ENCODE results near the gene KPNA6.
A peak's percentile ranks its signal among the peaks of the same experiment; 100 is the strongest.

The KPNA6 gene

DNA sequence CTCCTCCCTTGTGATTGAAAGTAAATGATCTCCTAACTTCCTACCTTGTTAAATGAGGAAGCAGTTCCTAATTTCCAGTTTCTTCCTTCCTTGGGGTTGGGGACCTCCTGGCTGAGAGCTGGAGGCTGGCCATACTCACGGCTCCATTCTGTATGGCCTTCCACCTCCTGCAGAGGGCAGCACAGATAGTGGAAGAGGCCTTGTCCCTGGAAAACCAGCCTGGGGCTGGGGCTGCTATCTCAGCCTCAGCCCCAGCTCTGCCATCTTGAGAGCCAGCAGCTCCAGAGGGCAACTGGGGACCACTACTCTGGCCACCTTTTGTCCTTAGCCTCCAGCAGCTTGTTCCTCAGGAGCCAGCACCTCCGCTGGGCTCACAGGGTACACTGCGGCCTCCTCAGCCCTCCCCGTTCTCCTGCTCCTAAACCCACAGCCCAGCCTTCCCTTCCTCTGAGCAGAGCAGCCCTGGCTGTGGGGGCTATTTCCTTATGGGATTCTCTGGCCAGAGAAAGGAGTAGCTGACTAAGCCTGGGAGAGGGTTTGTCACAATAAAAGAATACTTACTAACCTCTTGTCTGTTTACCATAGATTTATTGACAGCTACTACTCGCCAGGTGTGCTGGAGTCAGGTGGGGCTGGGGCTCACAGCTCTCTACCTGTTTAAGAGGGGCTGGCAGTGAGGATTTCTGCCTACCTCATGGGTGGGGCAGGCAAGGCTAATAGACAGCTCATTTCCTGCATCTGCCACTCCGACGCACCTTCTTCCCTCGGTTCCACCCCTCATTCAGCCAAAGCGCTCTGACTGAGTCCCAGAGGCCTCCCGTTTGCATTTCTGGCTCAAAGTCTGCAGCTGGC, 108.0 kb downstream of the KPNA6 start:
- H3K4me2 ChIP-seq (ENCODE audit: low read length), result no peak overlapping the region
- no peaks in the 10 kb centered on the region for H3K79me2 ChIP-seq (ENCODE audit: control insufficient read depth, insufficient read depth, low read length)
- H3K79me1 ChIP-seq (ENCODE audit: low read length), result no peaks in the 10 kb centered on the region
- no peak overlapping the region for H4K8ac ChIP-seq (ENCODE audit: low read depth, low read length)
- peaks cover 4% of the 10 kb centered on the region for H3K36me3 ChIP-seq (ENCODE audit: control insufficient read depth, insufficient read depth, low read length)
- no CpG with 5 or more reads among the region's 10 CpGs for WGBS (ENCODE audit: extremely low coverage, insufficient coverage, low lambda C conversion rate)
- no peak overlapping the region for H3K27ac ChIP-seq (ENCODE audit: low read depth, low read length)
- no peak overlapping the region for H2BK120ac ChIP-seq (ENCODE audit: low read depth, low read length)
- no peak overlapping the region for H3K4me3 ChIP-seq (ENCODE audit: low read length)
- H3K4me1 ChIP-seq (ENCODE audit: control insufficient read depth, low read depth, low read length), result no peaks in the 10 kb centered on the region
- no peak overlapping the region for H3K18ac ChIP-seq (ENCODE audit: low read length)
- H3K27me3 ChIP-seq (ENCODE audit: insufficient read depth, low read length, poor library complexity), result no peaks in the 10 kb centered on the region
- H4K5ac ChIP-seq (ENCODE audit: low read length), result no peak overlapping the region
- H2BK15ac ChIP-seq (replicated peaks; ENCODE audit: low read depth), result no peak overlapping the region
- DNase-seq, result peak; percentile 87
- no peak overlapping the region for H2BK5ac ChIP-seq (ENCODE audit: low read length)
- no peak overlapping the region for H2AK5ac ChIP-seq (ENCODE audit: low read length)
- H3K56ac ChIP-seq (ENCODE audit: low read length), result no peak overlapping the region
- no peak overlapping the region for H3K23ac ChIP-seq (ENCODE audit: low read length)
- H3K4ac ChIP-seq (ENCODE audit: low read depth, low read length), result no peak overlapping the region
- no peak overlapping the region for H3K9ac ChIP-seq (ENCODE audit: low read length)

- Histone ChIP-seq H3K4me3 (ENCODE audit: low read length) (no peak overlapping the region), H3K56ac (ENCODE audit: low read length) (no peak overlapping the region), H3K27ac (ENCODE audit: low read depth, low read length) (no peak overlapping the region), H3K4me1 (ENCODE audit: control insufficient read depth, low read depth, low read length) (peaks cover 5% of the 10 kb centered on the region), H2BK5ac (ENCODE audit: low read length) (no peak overlapping the region), H3K79me1 (ENCODE audit: low read length) (peaks cover 4% of the 10 kb centered on the region), H3K9ac (ENCODE audit: low read length) (no peak overlapping the region), H3K4ac (ENCODE audit: low read depth, low read length) (no peak overlapping the region), H4K5ac (ENCODE audit: low read length) (no peak overlapping the region), H3K79me2 (ENCODE audit: control insufficient read depth, insufficient read depth, low read length) (no peaks in the 10 kb centered on the region), H3K18ac (ENCODE audit: low read length) (no peak overlapping the region), H3K23ac (ENCODE audit: low read length) (no peak overlapping the region), H2AK5ac (ENCODE audit: low read length) (no peak overlapping the region), H3K4me2 (ENCODE audit: low read length) (no peak overlapping the region), H3K36me3 (ENCODE audit: control insufficient read depth, insufficient read depth, low read length) (peaks cover 4% of the 10 kb centered on the region), H2BK120ac (ENCODE audit: low read depth, low read length) (no peak overlapping the region), H4K8ac (ENCODE audit: low read depth, low read length) (no peak overlapping the region), H3K27me3 (ENCODE audit: insufficient read depth, low read length, poor library complexity) (no peaks in the 10 kb centered on the region), H2BK15ac (replicated peaks; ENCODE audit: low read depth) (no peak overlapping the region)
- no peak for DNase-seq
- WGBS (ENCODE audit: extremely low coverage, insufficient coverage, low lambda C conversion rate), result no CpG with 5 or more reads among the region's 5 CpGs
Observed at GRCh38 chr1:32216566-32216965, 108.7 kb downstream of the KPNA6 start.

GRCh38 chr1:32219022-32219421, 111.2 kb downstream of the KPNA6 start:
- H3K4me1 ChIP-seq (ENCODE audit: control insufficient read depth, low read depth, low read length), result peaks cover 5% of the 10 kb centered on the region
- no peak overlapping the region for H3K4me3 ChIP-seq (ENCODE audit: low read length)
- peaks cover 14% of the 10 kb centered on the region for H3K79me1 ChIP-seq (ENCODE audit: low read length)
- H3K79me2 ChIP-seq (ENCODE audit: control insufficient read depth, insufficient read depth, low read length), result peaks cover 14% of the 10 kb centered on the region
- H4K5ac ChIP-seq (ENCODE audit: low read length), result no peak overlapping the region
- H3K9ac ChIP-seq (ENCODE audit: low read length), result no peak overlapping the region
- no peak overlapping the region for H2AK5ac ChIP-seq (ENCODE audit: low read length)
- no peak overlapping the region for H3K4ac ChIP-seq (ENCODE audit: low read depth, low read length)
- H3K36me3 ChIP-seq (ENCODE audit: control insufficient read depth, insufficient read depth, low read length), result peaks cover 5% of the 10 kb centered on the region
- no peak overlapping the region for H3K18ac ChIP-seq (ENCODE audit: low read length)
- DNase-seq, result no peak
- H3K56ac ChIP-seq (ENCODE audit: low read length), result no peak overlapping the region
- no peak overlapping the region for H3K23ac ChIP-seq (ENCODE audit: low read length)
- H2BK120ac ChIP-seq (ENCODE audit: low read depth, low read length), result no peak overlapping the region
- H4K8ac ChIP-seq (ENCODE audit: low read depth, low read length), result no peak overlapping the region
- no peak overlapping the region for H2BK15ac ChIP-seq (replicated peaks; ENCODE audit: low read depth)
- no peak overlapping the region for H2BK5ac ChIP-seq (ENCODE audit: low read length)
- no CpG with 5 or more reads among the region's 7 CpGs for WGBS (ENCODE audit: extremely low coverage, insufficient coverage, low lambda C conversion rate)
- no peak overlapping the region for H3K4me2 ChIP-seq (ENCODE audit: low read length)
- H3K27me3 ChIP-seq (ENCODE audit: insufficient read depth, low read length, poor library complexity), result no peaks in the 10 kb centered on the region
- no peak overlapping the region for H3K27ac ChIP-seq (ENCODE audit: low read depth, low read length)

GRCh38 chr1:32220746-32221580, 113.1 kb downstream of the KPNA6 start:
- H2BK120ac ChIP-seq (ENCODE audit: low read depth, low read length), result no peak overlapping the region
- H3K4me2 ChIP-seq (ENCODE audit: low read length), result peak overlapping the region; percentile 69
- H3K18ac ChIP-seq (ENCODE audit: low read length), result no peak overlapping the region
- H3K36me3 ChIP-seq (ENCODE audit: control insufficient read depth, insufficient read depth, low read length), result peaks cover 8% of the 10 kb centered on the region
- no peak overlapping the region for H4K8ac ChIP-seq (ENCODE audit: low read depth, low read length)
- no peak overlapping the region for H4K5ac ChIP-seq (ENCODE audit: low read length)
- H3K27ac ChIP-seq (ENCODE audit: low read depth, low read length), result no peak overlapping the region
- peaks cover 5% of the 10 kb centered on the region for H3K4me1 ChIP-seq (ENCODE audit: control insufficient read depth, low read depth, low read length)
- H3K79me1 ChIP-seq (ENCODE audit: low read length), result peaks cover 17% of the 10 kb centered on the region
- no peak overlapping the region for H3K4ac ChIP-seq (ENCODE audit: low read depth, low read length)
- H2AK5ac ChIP-seq (ENCODE audit: low read length), result peak overlapping the region; percentile 25
- no peaks in the 10 kb centered on the region for H3K27me3 ChIP-seq (ENCODE audit: insufficient read depth, low read length, poor library complexity)
- H3K4me3 ChIP-seq (ENCODE audit: low read length), result peak overlapping the region; percentile 83
- no peak overlapping the region for H2BK15ac ChIP-seq (replicated peaks; ENCODE audit: low read depth)
- peak overlapping the region; percentile 11 for H2BK5ac ChIP-seq (ENCODE audit: low read length)
- no peak for DNase-seq
- peak overlapping the region; percentile 85 for H3K9ac ChIP-seq (ENCODE audit: low read length)
- H3K56ac ChIP-seq (ENCODE audit: low read length), result peak overlapping the region; percentile 94
- H3K23ac ChIP-seq (ENCODE audit: low read length), result peak overlapping the region; percentile 17
- peaks cover 16% of the 10 kb centered on the region for H3K79me2 ChIP-seq (ENCODE audit: control insufficient read depth, insufficient read depth, low read length)
- no CpG with 5 or more reads among the region's 4 CpGs for WGBS (ENCODE audit: extremely low coverage, insufficient coverage, low lambda C conversion rate)

DNA sequence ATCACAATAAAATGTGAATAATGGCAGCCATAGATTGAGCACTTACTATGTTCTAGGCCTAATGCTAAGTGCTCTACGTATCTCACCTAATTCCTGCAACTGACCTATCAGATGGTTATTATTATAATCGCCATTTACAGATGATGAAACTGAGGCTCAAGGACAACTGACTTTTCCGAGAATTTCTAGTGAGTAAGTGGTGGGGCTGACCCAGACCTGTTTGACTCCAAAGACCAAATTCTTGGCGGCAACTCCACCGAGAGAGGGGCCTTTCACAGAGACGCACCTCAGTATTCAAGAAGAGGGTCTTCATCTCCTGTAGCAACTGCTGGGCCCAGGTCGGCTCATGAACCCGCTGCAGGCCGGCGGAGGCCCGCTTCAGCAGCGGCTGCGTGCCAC, 113.7 kb downstream of the KPNA6 start:
- H3K23ac ChIP-seq (ENCODE audit: low read length), result no peak overlapping the region
- no peak overlapping the region for H2AK5ac ChIP-seq (ENCODE audit: low read length)
- H3K36me3 ChIP-seq (ENCODE audit: control insufficient read depth, insufficient read depth, low read length), result peaks cover 9% of the 10 kb centered on the region
- H3K79me2 ChIP-seq (ENCODE audit: control insufficient read depth, insufficient read depth, low read length), result peaks cover 16% of the 10 kb centered on the region
- no peak overlapping the region for H2BK120ac ChIP-seq (ENCODE audit: low read depth, low read length)
- no peak overlapping the region for H4K5ac ChIP-seq (ENCODE audit: low read length)
- peak overlapping the region; percentile 7 for H3K27ac ChIP-seq (ENCODE audit: low read depth, low read length)
- peak overlapping the region; percentile 85 for H3K9ac ChIP-seq (ENCODE audit: low read length)
- H3K27me3 ChIP-seq (ENCODE audit: insufficient read depth, low read length, poor library complexity), result no peaks in the 10 kb centered on the region
- no peak overlapping the region for H3K4ac ChIP-seq (ENCODE audit: low read depth, low read length)
- peak overlapping the region; percentile 33 for H3K18ac ChIP-seq (ENCODE audit: low read length)
- H3K4me1 ChIP-seq (ENCODE audit: control insufficient read depth, low read depth, low read length), result peaks cover 5% of the 10 kb centered on the region
- no CpG with 5 or more reads among the region's 13 CpGs for WGBS (ENCODE audit: extremely low coverage, insufficient coverage, low lambda C conversion rate)
- peak overlapping the region; percentile 94 for H3K56ac ChIP-seq (ENCODE audit: low read length)
- peaks cover 17% of the 10 kb centered on the region for H3K79me1 ChIP-seq (ENCODE audit: low read length)
- H3K4me3 ChIP-seq (ENCODE audit: low read length), result peak overlapping the region; percentile 83
- H3K4me2 ChIP-seq (ENCODE audit: low read length), result peak overlapping the region; percentile 69
- no peak overlapping the region for H2BK5ac ChIP-seq (ENCODE audit: low read length)
- DNase-seq, result no peak
- H4K8ac ChIP-seq (ENCODE audit: low read depth, low read length), result no peak overlapping the region
- H2BK15ac ChIP-seq (replicated peaks; ENCODE audit: low read depth), result no peak overlapping the region
